ENCODE measurements around the gene DPEP1. TPM values are rescaled to one million over a fixed set of nuclear protein-coding genes. Genes with fewer than 3 reads are reported as not detected.

Gene DPEP1
- total RNA-seq, 1 donor from 2014 or later: not detected

DNA sequence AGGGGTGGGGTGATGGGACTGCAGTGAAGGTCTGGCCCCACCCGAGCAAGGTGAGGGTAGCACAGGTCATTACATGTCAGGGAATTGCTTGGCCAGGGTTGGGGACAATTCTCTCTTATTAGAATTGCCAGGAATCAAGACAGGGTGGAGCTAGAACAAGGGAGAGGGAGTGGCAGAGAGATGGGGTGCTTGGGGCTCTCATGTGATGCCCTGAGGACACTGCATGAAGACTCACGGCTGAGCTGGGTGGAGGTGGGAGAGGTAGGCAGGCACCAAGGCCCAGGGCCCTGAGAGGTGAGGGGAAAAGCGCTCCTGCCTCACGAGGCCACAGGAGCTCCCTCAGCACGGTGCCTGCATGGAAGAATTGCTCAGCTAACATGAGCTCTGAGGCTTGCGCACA is 3.6 kb downstream of the DPEP1 start:
- no peaks in the 10 kb centered on the region for H3K9me3 Mint-ChIP-seq (ENCODE audit: low read depth)
- no peaks in the 10 kb centered on the region for H3K27me3 Mint-ChIP-seq (ENCODE audit: low read depth)
- H3K27ac Mint-ChIP-seq (ENCODE audit: unreplicated experiment): no peak overlapping the region
- no peaks in the 10 kb centered on the region for H3K36me3 Mint-ChIP-seq (ENCODE audit: low read depth)
- no peak overlapping the region for H3K4me3 Mint-ChIP-seq (ENCODE audit: unreplicated experiment)
- TF ChIP-seq, protein P1, sequence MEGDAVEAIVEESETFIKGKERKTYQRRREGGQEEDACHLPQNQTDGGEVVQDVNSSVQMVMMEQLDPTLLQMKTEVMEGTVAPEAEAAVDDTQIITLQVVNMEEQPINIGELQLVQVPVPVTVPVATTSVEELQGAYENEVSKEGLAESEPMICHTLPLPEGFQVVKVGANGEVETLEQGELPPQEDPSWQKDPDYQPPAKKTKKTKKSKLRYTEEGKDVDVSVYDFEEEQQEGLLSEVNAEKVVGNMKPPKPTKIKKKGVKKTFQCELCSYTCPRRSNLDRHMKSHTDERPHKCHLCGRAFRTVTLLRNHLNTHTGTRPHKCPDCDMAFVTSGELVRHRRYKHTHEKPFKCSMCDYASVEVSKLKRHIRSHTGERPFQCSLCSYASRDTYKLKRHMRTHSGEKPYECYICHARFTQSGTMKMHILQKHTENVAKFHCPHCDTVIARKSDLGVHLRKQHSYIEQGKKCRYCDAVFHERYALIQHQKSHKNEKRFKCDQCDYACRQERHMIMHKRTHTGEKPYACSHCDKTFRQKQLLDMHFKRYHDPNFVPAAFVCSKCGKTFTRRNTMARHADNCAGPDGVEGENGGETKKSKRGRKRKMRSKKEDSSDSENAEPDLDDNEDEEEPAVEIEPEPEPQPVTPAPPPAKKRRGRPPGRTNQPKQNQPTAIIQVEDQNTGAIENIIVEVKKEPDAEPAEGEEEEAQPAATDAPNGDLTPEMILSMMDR (IDR thresholded peaks at IDR 0.05): no peak
- peaks cover 3% of the 10 kb centered on the region for H3K4me1 Mint-ChIP-seq (ENCODE audit: low read depth)
- DNase-seq (ENCODE audit: low spot score): no peak

DNA sequence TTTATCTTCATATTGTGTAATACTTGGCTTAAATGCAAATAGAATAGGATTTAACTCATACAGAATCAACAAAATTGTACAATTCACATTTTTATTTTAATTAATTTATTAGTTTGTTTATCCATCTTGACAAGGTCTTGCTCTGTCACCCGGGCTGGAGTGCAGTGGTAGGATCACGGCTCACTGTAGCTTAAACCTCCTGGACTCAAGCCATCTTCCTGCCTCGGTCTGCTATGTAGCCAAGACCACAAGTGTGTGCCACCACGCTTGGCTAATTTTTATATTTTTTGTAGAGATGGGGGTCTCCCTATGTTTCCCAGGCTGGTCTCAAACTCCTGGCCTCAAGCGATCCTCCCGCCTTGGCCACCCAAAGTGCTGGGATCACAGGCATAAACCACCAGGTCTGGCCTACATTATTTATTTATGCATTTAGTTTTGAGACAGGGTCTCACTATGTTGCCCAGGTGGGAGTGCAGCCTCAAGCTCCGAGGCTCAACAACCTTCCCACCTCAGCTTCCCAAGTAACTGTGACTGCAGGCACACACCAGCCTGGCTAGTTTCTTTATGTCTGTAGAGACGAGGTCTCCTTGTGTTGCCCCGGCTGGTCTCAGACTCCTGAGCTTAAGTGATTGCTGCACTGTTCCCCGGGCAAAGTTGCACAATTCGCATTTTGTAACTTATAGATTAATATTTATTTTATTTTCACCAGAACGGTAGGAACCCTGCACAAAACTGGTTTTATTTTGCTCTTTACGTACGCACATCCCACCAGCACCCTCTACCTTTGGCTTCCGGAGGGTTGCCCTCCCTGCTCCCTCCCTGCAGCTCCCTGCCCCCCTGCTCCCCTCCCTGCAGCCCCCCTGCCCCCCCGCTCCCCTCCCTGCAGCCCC is 4.9 kb downstream of the DPEP1 start:
- DNase-seq (ENCODE audit: low spot score): no peak
- TF ChIP-seq, protein P1 (IDR thresholded peaks at IDR 0.05): no peak
- Mint-ChIP-seq H3K4me3 (ENCODE audit: unreplicated experiment) (no peak overlapping the region), H3K27me3 (ENCODE audit: low read depth) (peaks cover 4% of the 10 kb centered on the region), H3K4me1 (ENCODE audit: low read depth) (peaks cover 1% of the 10 kb centered on the region), H3K36me3 (ENCODE audit: low read depth) (no peaks in the 10 kb centered on the region), H3K27ac (ENCODE audit: unreplicated experiment) (no peak overlapping the region), H3K9me3 (ENCODE audit: low read depth) (no peaks in the 10 kb centered on the region)

DNA sequence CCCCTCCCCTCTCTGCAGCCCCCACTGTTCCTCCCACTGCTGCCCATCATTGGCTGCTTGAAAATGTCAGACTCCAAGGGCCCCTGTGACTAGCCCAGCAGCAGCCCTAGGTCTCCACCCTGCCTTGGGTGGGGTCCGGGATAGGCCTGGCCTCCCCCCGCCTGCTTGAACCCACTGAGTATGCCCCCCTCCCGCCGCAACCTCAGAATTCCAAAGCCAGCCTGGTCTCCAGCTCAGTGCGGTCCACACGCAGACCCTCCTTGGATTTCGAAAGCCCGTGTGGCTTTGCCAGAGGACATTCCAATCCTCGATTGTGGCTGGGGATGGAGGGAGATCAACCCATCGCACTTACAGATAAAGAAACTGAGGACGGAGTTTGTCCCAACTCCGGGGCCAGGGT is 6.4 kb downstream of the DPEP1 start:
- no peak overlapping the region for H3K27ac Mint-ChIP-seq (ENCODE audit: unreplicated experiment)
- TF ChIP-seq, protein P1 (IDR thresholded peaks at IDR 0.05): no peak
- DNase-seq (ENCODE audit: low spot score): no peak
- no peaks in the 10 kb centered on the region for H3K9me3 Mint-ChIP-seq (ENCODE audit: low read depth)
- H3K36me3 Mint-ChIP-seq (ENCODE audit: low read depth): no peaks in the 10 kb centered on the region
- peaks cover 7% of the 10 kb centered on the region for H3K4me1 Mint-ChIP-seq (ENCODE audit: low read depth)
- H3K4me3 Mint-ChIP-seq (ENCODE audit: unreplicated experiment): no peak overlapping the region
- peaks cover 11% of the 10 kb centered on the region for H3K27me3 Mint-ChIP-seq (ENCODE audit: low read depth)

DNA sequence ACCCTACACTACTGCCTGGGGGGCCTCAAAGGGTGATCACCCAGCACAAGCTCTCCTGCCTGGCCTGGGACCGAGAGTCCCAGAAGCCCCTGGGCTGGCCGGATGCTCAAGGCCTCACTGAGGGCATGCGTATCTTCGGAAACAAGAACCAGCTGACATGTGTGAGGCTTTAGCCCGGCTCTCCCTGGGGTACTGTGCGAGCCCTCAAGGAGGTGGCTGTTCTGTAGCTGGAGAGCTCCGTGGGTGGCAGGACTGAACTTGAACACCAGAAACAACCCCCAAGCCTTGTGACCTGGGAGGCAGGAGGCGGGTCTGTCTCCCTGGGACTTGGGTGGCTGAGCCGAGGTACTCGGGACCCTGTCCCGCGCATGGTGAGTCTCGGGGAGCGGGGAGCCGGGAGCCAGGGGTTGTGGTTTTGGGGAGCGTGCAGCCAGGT is 7.0 kb downstream of the DPEP1 start:
- Mint-ChIP-seq H3K27me3 (ENCODE audit: low read depth) (peaks cover 16% of the 10 kb centered on the region), H3K27ac (ENCODE audit: unreplicated experiment) (no peak overlapping the region), H3K4me1 (ENCODE audit: low read depth) (peaks cover 7% of the 10 kb centered on the region)

DNA sequence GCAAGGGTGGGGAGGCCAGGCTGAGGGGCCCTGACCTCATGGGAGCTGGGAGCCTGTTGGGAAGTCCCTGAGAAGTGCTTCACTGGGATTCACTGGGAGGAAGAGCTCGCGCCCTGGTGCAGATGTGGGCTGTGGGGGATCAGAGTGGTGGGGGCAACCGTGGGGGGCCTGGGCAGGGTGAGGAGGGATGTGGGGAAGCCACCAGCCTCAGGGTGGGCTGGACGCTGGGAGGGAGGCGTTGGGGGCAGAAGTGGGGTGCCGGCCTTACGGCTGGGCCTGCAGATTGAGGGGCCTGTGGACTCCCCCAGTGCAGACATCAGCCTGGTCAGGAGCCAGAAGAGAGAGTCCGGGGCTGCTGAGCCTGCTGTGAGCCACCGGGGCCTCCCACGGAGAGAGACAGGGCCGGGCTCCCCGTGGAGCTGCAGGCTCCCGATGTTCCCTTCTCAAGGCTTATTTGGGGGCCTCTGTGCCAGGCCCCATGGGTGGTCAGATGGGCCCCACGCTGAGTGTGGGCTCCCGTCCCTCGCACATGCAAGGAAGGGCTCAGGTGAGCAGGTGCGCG is 7.8 kb downstream of the DPEP1 start:
- H3K4me1 Mint-ChIP-seq (ENCODE audit: low read depth): peaks cover 7% of the 10 kb centered on the region
- DNase-seq (ENCODE audit: low spot score): no peak
- H3K36me3 Mint-ChIP-seq (ENCODE audit: low read depth): no peaks in the 10 kb centered on the region
- H3K4me3 Mint-ChIP-seq (ENCODE audit: unreplicated experiment): no peak overlapping the region
- TF ChIP-seq, protein P1 (IDR thresholded peaks at IDR 0.05): no peak
- H3K27me3 Mint-ChIP-seq (ENCODE audit: low read depth): peaks cover 16% of the 10 kb centered on the region
- H3K9me3 Mint-ChIP-seq (ENCODE audit: low read depth): no peaks in the 10 kb centered on the region
- no peak overlapping the region for H3K27ac Mint-ChIP-seq (ENCODE audit: unreplicated experiment)

More for the DNA sequence above, 7.0 kb downstream of the DPEP1 start:
- H3K4me3 Mint-ChIP-seq (ENCODE audit: unreplicated experiment): no peak overlapping the region
- DNase-seq (ENCODE audit: low spot score): no peak
- H3K36me3 Mint-ChIP-seq (ENCODE audit: low read depth): no peaks in the 10 kb centered on the region
- TF ChIP-seq, protein P1 (IDR thresholded peaks at IDR 0.05): no peak
- no peaks in the 10 kb centered on the region for H3K9me3 Mint-ChIP-seq (ENCODE audit: low read depth)
